Nephron (organoid): ENCODE results near the gene NHERF1.

ENCODE experiments used
- H3K27ac Mint-ChIP-seq, 3 experiments: 2 replicates each; pipeline ENCODE4 v1.8.0; 2020; ENCODE audit warnings: mixed read lengths in 3 of 3, mild to moderate bottlenecking in 2 of 3, moderate library complexity in 1 of 3
- H3K27me3 Mint-ChIP-seq: 2 replicates; pipeline ENCODE4 v1.8.0; 2021; ENCODE audit warnings: low read depth, mild to moderate bottlenecking, moderate library complexity, mixed read lengths
- H3K36me3 Mint-ChIP-seq: 2 replicates; pipeline ENCODE4 v1.8.0; 2020; ENCODE audit warnings: low read depth, mixed read lengths
- H3K4me1 Mint-ChIP-seq: 2 replicates; pipeline ENCODE4 v1.8.0; 2020; ENCODE audit warnings: mixed read lengths
- H3K4me3 Mint-ChIP-seq, 3 experiments: 2 replicates each; pipeline ENCODE4 v1.8.0; 2020; ENCODE audit warnings: mild to moderate bottlenecking in 3 of 3, mixed read lengths in 3 of 3, moderate library complexity in 2 of 3
- H3K9me3 Mint-ChIP-seq: 2 replicates; pipeline ENCODE4 v1.8.0; 2020; ENCODE audit warnings: mixed read lengths
- CTCF ChIP-seq, 3 experiments: fragments of 200-600 bp; sonication (generic); IDR thresholded peaks; one replicate each; pipeline ENCODE4 v1.5.0; 2021; ENCODE audit warnings: antibody characterized with exemption in 3 of 3; ENCODE audit not compliant: unreplicated experiment in 3 of 3

NHERF1 gene

GRCh38 chr17:74740173-74740572, 8.3 kb upstream of the NHERF1 start:
- peaks cover 61% of the 10 kb centered on the region for H3K27me3 Mint-ChIP-seq
- no peaks in the 10 kb centered on the region for H3K36me3 Mint-ChIP-seq
- no peak overlapping the region for H3K4me3 Mint-ChIP-seq
- no peak for TF ChIP-seq CTCF (IDR thresholded peaks at IDR 0.05; ENCODE audit: unreplicated experiment in 3 of 3)
- peaks cover 30% of the 10 kb centered on the region for H3K4me1 Mint-ChIP-seq
- no peak overlapping the region for H3K27ac Mint-ChIP-seq
- H3K9me3 Mint-ChIP-seq: no peaks in the 10 kb centered on the region

GRCh38 chr17:74740641-74741387, 7.6 kb upstream of the NHERF1 start:
- Mint-ChIP-seq H3K9me3 (no peaks in the 10 kb centered on the region), H3K27ac (no peak overlapping the region), H3K27me3 (peaks cover 61% of the 10 kb centered on the region), H3K4me3 (no peak overlapping the region), H3K4me1 (peaks cover 30% of the 10 kb centered on the region), H3K36me3 (no peaks in the 10 kb centered on the region)
- no peak for TF ChIP-seq CTCF (IDR thresholded peaks at IDR 0.05; ENCODE audit: unreplicated experiment in 3 of 3)

- Mint-ChIP-seq H3K4me1 (peaks cover 33% of the 10 kb centered on the region), H3K36me3 (no peaks in the 10 kb centered on the region), H3K27me3 (peaks cover 61% of the 10 kb centered on the region), H3K27ac (peak overlapping the region in 2 of 3 experiments; percentile 33 to 57), H3K9me3 (no peaks in the 10 kb centered on the region), H3K4me3 (no peak overlapping the region)
- no peak for TF ChIP-seq CTCF (IDR thresholded peaks at IDR 0.05; ENCODE audit: unreplicated experiment in 3 of 3)
Observed at GRCh38 chr17:74742153-74742515, 6.3 kb upstream of the NHERF1 start.

GRCh38 chr17:74742978-74743545, 5.4 kb upstream of the NHERF1 start:
- Mint-ChIP-seq H3K4me1 (peaks cover 32% of the 10 kb centered on the region), H3K36me3 (no peaks in the 10 kb centered on the region), H3K4me3 (no peak overlapping the region), H3K27me3 (peaks cover 52% of the 10 kb centered on the region), H3K27ac (no peak overlapping the region), H3K9me3 (no peaks in the 10 kb centered on the region)
- no peak for TF ChIP-seq CTCF (IDR thresholded peaks at IDR 0.05; ENCODE audit: unreplicated experiment in 3 of 3)

GRCh38 chr17:74743755-74744154, 4.7 kb upstream of the NHERF1 start:
- TF ChIP-seq CTCF (IDR thresholded peaks at IDR 0.05; ENCODE audit: unreplicated experiment in 3 of 3): no peak
- Mint-ChIP-seq H3K9me3 (no peaks in the 10 kb centered on the region), H3K27me3 (peaks cover 45% of the 10 kb centered on the region), H3K4me1 (peaks cover 29% of the 10 kb centered on the region), H3K27ac (peak overlapping the region in 1 of 3 experiments; percentile 53), H3K4me3 (peak overlapping the region in 2 of 3 experiments; percentile 38 to 46), H3K36me3 (no peaks in the 10 kb centered on the region)

- TF ChIP-seq CTCF (IDR thresholded peaks at IDR 0.05; ENCODE audit: unreplicated experiment in 3 of 3): no peak
- Mint-ChIP-seq H3K4me3 (no peak overlapping the region), H3K4me1 (peaks cover 23% of the 10 kb centered on the region), H3K27me3 (peaks cover 39% of the 10 kb centered on the region), H3K36me3 (no peaks in the 10 kb centered on the region), H3K27ac (peak overlapping the region in 2 of 3 experiments; percentile 67 to 87), H3K9me3 (no peaks in the 10 kb centered on the region)
Observed at GRCh38 chr17:74744349-74744713, 4.1 kb upstream of the NHERF1 start.
